Fibroblast of lung (primary cell): ENCODE data around the gene BCLAF3.

ENCODE experiments used
- EZH2 ChIP-seq: IDR thresholded peaks from 2 replicates; pipeline ENCODE4 v1.5.1; 2012; ENCODE audit warnings: low read length, control low read depth, mild to moderate bottlenecking; ENCODE audit errors: missing control alignments
- TF ChIP-seq, protein P1 (sequence below), 2 donors: IDR thresholded peaks in 1 of 2; conservative IDR thresholded peaks in 1 of 2; 1 replicate in 1 of 2; 2 replicates in 1 of 2; pipeline ENCODE4 v1.5.1; 2011 to 2012; ENCODE audit warnings: low read length in 2 of 2, control low read depth in 1 of 2, inconsistent platforms in 1 of 2, low read depth in 1 of 2, mild to moderate bottlenecking in 1 of 2

DNA sequence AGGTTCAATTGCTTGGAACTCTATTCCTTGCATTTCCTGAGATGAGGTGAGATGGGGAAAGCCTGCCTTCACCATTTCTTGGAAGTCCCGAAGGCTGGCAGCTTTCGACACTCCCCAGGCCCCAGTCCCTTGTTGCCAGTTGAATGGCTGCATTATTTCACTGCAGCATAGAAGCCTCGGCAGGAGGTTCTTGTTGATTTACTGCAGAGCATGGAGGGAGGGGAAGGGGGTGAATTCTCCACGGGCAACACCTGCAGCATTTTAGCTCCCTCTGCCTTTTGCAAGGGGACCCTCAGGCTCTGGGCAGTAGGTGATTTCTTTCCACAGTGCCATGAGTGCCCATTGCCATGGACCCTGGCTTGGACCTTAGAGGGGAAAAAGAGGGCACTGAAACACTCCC, 10.7 kb upstream of the BCLAF3 start:
- no peak for TF ChIP-seq EZH2
- TF ChIP-seq, protein P1, sequence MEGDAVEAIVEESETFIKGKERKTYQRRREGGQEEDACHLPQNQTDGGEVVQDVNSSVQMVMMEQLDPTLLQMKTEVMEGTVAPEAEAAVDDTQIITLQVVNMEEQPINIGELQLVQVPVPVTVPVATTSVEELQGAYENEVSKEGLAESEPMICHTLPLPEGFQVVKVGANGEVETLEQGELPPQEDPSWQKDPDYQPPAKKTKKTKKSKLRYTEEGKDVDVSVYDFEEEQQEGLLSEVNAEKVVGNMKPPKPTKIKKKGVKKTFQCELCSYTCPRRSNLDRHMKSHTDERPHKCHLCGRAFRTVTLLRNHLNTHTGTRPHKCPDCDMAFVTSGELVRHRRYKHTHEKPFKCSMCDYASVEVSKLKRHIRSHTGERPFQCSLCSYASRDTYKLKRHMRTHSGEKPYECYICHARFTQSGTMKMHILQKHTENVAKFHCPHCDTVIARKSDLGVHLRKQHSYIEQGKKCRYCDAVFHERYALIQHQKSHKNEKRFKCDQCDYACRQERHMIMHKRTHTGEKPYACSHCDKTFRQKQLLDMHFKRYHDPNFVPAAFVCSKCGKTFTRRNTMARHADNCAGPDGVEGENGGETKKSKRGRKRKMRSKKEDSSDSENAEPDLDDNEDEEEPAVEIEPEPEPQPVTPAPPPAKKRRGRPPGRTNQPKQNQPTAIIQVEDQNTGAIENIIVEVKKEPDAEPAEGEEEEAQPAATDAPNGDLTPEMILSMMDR (conservative IDR thresholded peaks at IDR 0.05 in 1 of 2, IDR thresholded peaks at IDR 0.05 in 1 of 2; ENCODE audit: low read depth in 1 of 2, low read length in 2 of 2), result no peak
